ENCODE results near the gene CNGB1.
A peak's percentile ranks its signal among the peaks of the same experiment; 100 is the strongest.
"Not testable (repeated sequence)": the region's sequence is repeated elsewhere in the genome, so short reads cannot be mapped to it uniquely, and the experiment has no call there.

CNGB1 gene

GRCh38 chr16:57970970-57971369 lies at the start of gene CNGB1:
CNGB1 (minus strand) TSS chr16:57971128; CDS start chr16:57967286, 3,842 bp downstream.
- peak; percentile 45 for DNase-seq

DNA sequence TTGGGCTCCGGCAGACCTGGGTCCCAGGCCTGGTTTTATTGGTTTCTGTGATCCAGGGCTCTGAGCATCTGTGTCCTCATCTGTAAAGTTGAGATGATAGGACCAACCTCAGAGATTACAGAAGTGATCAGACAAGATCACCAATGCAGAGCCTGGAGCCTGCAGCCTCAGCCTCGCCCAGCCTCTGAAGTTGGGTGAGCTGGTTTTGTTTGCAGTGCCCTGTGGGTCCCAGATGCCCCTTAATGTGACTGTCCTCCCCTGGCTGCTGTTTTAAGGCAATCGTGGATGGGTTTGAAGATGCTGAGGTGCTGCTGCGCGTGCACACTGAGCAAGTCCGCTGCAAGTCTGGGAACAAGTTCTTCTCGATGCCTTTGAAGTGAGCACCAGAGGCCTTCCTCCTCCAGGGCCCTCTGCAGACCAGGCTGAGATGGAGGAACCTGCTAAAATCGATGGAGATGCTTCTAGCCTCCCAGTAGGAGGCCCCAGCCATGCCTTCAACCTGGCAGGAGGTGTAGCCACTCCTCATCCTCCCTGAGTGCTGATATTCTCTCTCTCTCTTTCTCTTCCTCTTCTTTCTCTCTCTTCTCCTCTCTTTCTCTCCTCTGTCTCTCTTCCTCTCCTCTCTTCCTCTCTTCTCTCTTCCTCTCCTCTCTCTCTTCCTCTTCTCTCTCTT lies 49.1 kb upstream of the CNGB1 start:
- no peak for DNase-seq

DNA sequence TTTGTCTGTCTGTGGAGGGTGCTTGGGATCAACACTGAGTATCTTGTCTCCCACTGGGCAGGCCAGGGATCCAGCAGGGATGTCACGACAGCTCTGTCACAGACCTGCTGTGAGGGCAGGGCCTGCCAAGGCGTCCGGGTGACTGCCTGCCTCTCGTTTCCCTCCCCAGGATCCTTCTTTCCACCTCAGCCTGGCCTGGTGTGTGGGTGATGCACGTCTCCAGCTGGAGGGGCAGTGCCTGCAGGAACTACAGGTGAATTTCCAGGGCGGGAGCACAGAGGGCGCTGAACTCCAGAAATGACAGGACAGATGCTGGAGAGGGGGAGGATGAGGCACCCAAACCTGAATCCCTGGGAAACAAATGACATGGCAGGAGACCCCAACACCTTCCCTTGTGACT lies 47.9 kb upstream of the CNGB1 start:
- peak; percentile 74 for DNase-seq

DNA sequence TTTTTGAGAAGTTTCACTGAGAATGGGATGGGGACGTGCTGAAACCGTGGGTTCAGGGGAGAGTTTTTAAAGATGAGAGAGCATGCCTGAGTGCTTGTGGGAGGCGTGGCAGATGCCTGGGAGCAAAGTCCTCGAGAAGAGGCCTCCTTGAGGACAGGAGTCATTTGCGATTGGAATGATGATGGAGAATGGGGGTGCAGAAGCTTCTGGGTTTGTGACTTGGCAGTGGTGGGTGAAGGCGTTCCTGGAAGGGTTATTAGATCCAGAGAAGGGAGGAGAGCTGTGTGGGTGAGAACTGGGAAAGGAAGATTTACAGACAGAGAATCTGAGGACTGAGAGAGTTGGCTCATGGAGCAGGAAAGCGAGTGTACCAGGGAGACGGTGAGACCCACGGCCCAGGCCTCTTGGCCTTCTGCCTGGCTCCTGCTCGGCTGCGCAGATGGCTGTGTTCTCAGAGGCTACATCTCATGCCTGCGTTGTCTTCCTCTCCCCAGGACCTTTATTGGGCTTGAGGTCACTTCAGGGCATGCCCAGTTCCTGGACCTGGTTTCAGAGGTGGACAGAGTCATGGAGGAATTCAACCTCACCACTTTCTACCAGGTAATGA lies 46.0 kb upstream of the CNGB1 start:
- no peak for DNase-seq

GRCh38 chr16:58013201-58013956 lies 42.5 kb upstream of the CNGB1 start:
- no peak for DNase-seq

DNA sequence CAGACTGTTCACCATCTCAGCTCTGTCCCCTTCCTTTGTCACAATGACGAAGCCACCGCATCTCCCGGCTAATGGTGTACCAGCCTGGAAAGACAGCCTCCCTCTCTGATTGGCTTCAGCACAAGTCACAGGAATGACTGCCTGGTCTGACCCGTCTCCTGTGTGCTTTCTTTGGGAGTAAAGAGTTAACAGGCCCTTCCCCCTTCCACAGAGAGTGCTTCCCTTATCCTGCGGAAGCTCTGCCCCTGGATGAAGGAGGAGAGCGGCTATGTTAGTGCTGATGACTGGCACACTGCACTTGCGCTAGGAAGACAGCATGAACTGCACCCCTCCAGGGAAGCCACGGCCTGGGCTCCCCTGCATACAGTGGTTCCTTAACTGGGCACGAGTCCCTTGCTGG lies 41.6 kb upstream of the CNGB1 start:
- peak; percentile 75 for DNase-seq

GRCh38 chr16:58011652-58012051 lies 40.7 kb upstream of the CNGB1 start:
- DNase-seq: peak; percentile 93

DNA sequence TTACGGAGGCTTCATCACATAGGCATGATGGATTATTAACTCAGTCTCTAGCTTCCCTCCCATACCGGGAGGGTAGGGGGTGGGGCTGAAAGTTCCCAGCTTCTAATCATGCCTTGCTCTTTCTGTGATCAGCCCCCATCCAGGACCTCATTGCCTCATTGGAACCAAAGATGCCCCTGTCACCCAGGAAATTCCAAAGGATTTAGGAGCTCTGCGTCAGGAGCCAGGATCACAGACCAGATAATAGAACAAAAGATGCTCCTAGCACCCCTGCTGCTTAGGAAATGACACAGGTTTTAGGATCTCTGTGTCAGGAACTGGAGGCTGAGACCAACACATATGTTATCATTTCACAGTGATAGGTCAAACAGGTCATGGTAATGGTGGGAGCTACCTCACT lies 40.0 kb upstream of the CNGB1 start:
- no peak for DNase-seq

DNA sequence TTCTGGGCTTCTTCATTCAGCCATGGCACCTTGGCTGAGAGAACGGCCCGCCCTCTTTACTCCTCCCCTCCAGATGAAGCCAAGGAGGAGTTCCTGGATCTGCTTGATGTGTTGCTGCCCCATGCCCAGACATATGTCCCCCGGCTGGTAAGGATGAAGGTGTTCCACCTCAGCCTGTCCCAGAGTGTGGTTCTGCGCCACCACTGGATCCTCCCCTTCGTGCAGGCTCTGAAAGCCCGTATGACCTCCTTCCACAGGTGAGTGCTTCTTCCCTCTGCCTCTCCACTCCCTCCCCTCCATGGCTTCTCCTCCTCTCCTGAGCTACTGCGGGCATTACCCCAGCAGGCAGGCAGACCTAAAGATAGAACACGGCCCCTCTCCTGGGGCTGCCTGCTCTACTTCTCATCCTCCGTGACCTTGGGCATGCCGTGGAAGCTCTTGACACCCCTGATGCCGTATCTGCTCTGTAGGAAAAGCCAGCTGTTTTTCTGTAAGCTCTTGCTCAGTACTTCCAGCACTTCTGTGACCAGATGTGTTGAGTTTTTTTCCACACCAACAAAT lies 39.0 kb upstream of the CNGB1 start:
- DNase-seq: no peak

DNA sequence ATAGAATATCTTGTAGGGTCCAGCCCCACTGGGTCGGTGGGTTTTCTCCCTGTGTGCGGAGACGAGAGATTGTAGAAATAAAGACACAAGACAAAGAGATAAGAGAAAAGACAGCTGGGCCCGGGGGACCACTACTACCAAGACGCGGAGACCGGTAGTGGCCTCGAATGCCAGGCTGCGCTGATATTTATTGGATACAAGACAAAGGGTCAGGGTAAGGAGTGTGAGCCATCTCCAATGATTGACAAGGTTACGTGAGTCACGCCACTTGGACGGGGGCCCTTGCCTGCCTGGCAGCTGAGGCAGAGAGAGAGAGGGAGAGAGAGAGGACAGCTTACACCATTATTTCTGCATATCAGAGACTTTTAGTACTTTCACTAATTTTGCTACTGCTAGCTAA lies 33.8 kb upstream of the CNGB1 start:
- not testable (repeated sequence) for DNase-seq

DNA sequence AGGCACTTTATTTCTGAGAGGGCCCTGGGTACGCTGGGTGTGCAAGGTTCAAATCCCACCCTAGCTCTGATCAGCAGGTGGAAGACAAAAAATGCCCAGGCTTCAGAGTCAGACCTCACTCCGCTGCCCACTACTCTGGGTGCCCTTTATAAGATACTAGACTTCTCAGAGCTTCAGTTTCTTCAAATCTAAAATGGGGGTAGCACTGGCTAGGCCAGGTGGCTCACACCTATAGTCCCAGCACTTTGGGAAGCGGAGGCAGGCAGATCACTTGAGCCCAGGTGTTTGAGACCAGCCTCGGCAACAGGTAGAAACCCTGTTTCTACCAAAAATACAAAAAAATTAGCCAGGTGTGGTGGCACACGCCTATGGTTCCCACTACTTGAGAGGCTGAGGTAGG lies 32.0 kb upstream of the CNGB1 start:
- no peak for DNase-seq

- DNase-seq: no peak
Measured at GRCh38 chr16:58002416-58002800, 31.5 kb upstream of the CNGB1 start.

- DNase-seq: no peak
Measured at GRCh38 chr16:58001781-58002415, 31.0 kb upstream of the CNGB1 start.

GRCh38 chr16:58000706-58001676 lies 30.1 kb upstream of the CNGB1 start, which contains the start of gene USB1:
USB1 (plus strand) TSS chr16:58001407; CDS start chr16:58001484, 77 bp downstream.
- DNase-seq: peak; percentile 95

GRCh38 chr16:57999971-58000705 lies 29.2 kb upstream of the CNGB1 start, which contains the start of gene ZNF319:
ZNF319 (minus strand) TSS chr16:58000672; CDS start chr16:57998265, 2,407 bp downstream.
- peak; percentile 57 for DNase-seq

DNA sequence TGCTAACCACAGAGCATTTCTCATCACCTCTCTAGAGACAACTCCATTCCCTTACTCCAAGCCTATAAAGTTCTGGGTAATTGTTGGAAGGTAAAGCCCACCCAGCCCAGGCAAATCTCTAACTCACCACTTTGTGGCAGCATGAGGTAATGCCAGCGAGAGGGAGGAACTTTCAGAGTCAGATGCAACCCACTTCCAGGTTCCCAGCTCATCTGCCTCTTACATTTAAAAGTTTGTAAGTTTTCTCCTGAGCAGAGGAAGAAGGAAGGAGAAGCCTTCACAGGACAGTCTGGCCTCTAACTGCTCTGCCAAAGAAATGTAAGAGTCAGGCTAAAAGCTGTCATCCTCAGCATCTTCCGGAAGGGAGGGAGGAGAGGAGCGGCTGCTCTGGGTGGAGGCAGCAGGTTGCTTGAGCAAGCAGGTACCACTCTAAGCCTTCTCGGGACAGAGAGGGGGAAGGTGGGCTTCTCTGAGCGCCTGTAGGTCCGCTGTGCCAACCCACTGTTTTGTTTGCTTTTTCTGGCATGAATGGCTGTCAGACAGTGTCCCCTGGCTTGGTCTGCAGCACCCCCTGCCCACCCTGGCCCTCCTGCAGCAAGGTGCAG lies 28.5 kb upstream of the CNGB1 start:
- peak; percentile 58 for DNase-seq

DNA sequence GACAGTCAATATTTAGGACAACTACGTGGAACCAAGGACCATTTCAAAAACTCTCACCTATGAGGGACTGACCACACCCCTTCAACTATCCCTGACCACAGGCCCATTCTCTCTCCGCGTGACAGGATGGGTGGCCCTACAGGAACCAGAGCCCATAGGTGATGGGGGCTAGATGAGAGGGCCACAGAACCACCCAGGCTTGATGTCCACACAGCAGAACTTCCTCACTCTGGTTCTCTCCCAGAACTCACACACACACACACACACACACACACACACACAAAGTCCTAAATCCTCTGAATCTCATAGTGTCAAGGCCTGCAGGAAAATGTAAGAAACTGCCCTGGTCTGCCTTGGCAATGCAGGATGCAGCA lies 28.1 kb upstream of the CNGB1 start:
- no peak for DNase-seq

DNA sequence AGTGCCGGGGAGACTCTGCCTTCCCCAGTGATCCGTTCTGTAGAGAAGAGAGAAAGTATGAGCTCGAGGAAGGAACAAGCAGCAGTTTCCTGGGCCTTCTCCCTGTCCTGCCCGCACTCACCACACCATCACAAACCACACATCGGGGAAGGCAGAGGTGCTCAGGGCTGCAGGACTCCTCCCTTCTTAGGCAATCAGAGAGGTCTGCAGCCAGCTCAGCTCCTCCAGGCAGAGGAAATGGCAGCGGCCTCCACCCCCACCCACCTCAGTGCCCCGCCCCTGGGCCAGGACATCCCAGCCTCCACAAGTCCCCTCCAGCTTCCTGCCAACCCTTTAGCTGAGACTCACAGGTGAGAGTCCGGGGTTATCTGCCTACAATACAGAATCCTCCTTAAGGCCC lies 27.6 kb upstream of the CNGB1 start:
- peak; percentile 89 for DNase-seq

DNA sequence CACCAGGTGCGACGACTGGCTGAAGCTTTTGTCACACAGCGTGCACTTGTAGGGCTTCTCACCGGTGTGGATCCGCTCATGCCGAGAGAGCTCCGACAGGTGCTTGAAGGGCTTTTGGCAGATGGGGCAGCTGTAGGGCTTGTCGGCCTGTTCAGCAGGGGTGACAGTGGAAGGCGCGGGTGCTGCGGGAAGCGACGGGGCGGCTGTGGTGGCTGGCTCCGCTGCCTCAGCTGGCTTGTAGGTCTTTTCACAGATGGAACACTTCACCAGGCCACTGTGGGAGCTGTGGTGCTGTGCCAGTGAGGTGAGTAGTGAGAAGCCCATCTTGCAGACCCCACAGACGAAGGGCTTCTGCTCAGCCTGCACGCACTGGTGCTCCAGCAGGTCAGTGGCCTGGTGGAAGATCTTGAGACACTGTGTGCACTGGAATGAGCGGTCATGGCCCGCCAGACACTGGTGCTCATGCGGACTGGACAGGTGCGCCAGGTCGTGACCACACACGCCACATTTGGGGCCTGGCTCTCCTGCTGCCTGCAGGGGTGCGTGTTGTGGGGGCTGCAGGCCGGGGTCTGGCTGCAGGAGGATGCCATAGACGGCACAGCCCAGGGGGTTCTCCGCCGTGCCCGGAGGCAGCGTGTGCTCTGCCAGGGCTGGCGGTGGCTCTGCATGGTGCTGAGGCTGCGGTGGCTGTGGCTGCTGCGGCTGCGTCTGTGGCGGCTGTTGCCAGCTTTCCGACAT lies 26.8 kb upstream of the CNGB1 start:
- DNase-seq: peak; percentile 32

GRCh38 chr16:57997176-57997527 lies 26.2 kb upstream of the CNGB1 start:
- DNase-seq: peak; percentile 40

Measured in islet precursor cell (in vitro differentiated cells).